Measurements from ENCODE around the gene VSTM5. TPM values are rescaled to one million over a fixed set of nuclear protein-coding genes. Genes with fewer than 3 reads are reported as not detected.

Gene VSTM5
- total RNA-seq, 4 donors from 2014 or later = 0.79 TPM; not detected in 3

DNA sequence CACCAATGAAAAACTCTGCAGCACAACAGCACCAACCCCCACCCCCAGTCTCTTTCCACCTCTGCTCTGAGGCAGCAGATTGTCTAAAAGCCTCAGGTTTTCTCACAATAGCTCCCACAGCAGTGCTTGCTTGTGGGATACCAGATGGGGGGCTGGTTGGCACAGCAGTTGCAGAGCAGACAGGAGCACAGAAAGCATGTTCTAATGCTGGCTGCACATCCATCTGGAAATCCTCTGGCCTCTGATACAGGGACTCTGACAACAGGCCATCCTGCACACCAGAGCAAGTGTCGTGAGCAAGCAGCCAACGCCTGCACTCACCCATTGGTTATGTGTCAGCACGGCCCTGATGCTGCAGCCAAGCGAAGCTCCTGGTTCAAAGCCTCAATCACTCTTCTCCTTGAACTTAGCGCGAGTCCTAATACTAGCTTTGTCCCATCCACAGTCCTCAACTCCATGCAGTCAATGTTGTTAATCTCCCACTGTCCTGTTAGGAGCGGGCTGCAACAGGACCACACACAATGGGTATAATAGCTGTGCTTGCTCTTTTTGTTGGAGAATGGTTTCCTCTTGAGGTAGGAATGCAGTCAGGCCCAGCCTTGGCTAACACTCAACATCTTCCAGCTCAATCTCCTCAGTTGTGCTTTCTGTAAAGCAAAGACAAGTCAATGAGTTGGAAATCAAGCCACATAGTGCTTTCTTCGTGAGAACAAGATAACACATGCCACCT lies 30.3 kb downstream of the VSTM5 start:
- TF ChIP-seq, protein P1, sequence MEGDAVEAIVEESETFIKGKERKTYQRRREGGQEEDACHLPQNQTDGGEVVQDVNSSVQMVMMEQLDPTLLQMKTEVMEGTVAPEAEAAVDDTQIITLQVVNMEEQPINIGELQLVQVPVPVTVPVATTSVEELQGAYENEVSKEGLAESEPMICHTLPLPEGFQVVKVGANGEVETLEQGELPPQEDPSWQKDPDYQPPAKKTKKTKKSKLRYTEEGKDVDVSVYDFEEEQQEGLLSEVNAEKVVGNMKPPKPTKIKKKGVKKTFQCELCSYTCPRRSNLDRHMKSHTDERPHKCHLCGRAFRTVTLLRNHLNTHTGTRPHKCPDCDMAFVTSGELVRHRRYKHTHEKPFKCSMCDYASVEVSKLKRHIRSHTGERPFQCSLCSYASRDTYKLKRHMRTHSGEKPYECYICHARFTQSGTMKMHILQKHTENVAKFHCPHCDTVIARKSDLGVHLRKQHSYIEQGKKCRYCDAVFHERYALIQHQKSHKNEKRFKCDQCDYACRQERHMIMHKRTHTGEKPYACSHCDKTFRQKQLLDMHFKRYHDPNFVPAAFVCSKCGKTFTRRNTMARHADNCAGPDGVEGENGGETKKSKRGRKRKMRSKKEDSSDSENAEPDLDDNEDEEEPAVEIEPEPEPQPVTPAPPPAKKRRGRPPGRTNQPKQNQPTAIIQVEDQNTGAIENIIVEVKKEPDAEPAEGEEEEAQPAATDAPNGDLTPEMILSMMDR (IDR thresholded peaks at IDR 0.05) = no peak
- ATAC-seq (ENCODE audit: low FRiP score) (no peak), DNase-seq (ENCODE audit: low spot score) (no peak)

DNA sequence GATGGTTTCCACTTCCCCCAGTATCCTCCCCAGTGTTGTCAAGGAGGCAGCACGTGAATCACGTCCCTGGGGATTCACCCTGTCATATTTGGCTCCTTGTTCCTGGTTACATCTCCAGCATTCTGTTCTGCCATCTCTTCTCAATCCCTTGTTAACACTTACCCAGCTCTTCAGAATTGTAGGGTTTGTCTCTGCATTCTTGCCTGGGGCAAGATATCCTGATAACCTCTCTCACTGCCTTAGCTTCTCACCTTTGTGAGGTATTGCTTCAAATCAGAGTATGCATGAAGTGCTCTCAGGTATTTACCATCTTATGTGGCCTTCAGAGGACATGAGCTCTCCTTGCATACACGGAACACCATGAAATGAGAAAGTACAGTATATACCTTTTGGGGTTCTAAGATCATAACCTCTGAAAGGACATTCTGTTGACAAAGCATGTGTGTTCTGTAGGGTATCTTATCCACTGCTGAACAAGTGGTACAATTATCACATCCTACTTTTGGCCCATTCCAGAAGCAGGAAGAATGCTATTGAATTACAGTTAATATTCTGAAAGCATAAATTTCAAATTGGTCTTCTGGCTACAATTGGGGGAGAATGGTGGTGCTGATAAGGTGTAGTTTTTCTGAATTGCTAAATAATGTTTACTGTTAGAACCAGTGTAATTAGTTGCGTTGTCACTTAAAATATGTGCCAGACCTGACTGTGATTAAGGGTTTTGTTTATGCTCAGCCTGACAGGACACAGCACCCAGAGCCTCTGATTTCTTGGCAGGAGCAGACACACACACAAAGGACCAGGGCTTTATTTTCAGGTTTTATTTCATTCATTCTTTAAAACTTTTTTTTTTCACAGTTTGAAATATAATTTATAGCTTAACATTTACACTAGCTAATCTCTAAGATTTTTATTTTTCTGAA lies 32.7 kb downstream of the VSTM5 start:
- ATAC-seq (ENCODE audit: low FRiP score) = no peak

DNA sequence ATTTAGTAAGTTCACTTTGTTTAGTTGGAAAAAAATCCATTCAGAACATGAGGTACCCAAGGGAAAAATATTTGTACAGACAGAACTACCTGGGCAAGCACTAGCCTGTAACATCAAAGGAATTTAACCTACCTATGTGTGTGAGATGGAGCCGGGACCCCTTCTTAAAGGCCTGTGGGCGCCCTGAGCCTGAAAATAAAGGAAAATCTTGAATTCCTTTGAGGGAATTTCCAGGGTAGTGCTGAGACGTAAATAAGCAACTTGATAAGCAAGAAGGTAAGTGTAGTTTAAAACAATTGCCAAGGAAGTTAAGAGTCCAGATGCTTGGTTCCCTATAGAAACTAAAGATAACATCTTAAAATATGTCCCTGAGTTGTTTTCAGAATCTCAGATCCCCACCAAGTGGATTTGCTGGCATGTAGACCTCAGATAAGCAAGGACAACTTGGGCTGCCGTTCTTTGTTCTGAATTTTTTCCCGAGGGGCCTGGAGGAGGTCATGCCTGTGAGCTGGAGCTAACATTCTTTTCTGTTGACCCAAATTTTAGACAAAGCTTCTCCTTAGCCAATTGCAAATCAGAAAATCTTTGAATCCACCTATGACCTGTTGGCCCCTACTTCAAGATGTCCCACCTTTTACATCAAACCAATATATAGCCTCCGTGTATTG lies 35.3 kb downstream of the VSTM5 start:
- ATAC-seq (ENCODE audit: low FRiP score) (no peak), DNase-seq (ENCODE audit: low spot score) (no peak)
- TF ChIP-seq, protein P1 (IDR thresholded peaks at IDR 0.05) = no peak

More for the DNA sequence above, 32.7 kb downstream of the VSTM5 start:
- no peak for DNase-seq (ENCODE audit: low spot score)
- TF ChIP-seq, protein P1 (IDR thresholded peaks at IDR 0.05) = no peak

DNA sequence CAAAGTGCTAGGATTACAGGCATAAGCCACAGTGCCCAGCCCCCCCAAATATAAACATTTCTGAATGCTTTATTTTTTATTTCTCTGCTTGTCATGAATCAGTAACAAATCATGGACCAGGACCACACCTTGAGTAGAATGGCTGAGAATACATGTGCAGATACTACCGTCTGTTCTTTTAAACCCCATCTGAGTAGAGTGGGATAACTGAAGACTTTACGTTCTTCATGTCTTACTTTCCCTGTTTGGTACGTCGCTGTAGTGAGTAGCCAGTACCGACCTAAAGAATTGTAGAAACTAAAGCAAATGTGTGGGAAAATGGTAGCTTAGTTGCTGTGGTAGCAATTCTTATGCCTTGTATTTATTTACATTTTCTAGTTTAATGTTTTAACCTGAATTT lies 36.4 kb downstream of the VSTM5 start:
- DNase-seq (ENCODE audit: low spot score) = no peak
- TF ChIP-seq, protein P1 (IDR thresholded peaks at IDR 0.05) = no peak
- ATAC-seq (ENCODE audit: low FRiP score) = no peak

DNA sequence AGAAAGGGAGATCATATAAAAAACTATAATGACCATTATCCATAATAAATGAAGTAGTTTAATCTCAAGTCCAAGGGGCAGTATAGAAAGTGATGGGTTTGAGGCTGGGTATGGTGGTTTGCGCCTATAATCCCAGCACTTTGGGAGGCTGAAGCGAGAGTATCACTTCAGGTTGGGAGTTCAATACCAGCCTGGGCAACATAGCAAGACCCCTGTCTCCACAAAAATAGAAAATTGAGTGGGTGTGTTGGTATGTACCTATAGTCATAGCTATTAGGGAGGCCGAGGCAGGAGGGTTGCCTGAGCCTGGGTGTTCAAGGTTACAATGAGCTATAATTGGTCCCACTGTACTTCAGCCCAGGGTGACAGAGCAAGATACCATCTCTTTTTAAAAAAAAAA lies 42.4 kb downstream of the VSTM5 start:
- ATAC-seq (ENCODE audit: low FRiP score) = no peak
- DNase-seq (ENCODE audit: low spot score) = no peak
- TF ChIP-seq, protein P1 (IDR thresholded peaks at IDR 0.05) = no peak

DNA sequence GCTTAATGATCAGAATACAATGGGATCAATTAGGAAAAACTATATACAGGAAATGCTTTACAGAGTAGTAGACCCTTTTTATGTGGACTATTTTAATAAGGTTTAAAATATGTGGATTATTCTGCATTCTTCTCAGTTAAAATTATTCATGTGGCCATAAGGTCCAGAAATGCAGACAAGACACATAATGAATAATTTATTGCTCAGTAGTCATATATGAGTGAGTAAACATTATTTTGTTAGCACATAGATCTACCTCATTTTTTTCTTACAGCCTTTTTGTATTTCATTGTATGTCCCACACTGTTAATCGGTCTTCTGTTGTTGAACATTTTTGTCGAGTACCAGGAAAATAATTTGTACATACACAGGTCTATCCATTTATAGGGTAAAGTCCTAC lies 45.5 kb downstream of the VSTM5 start:
- ATAC-seq (ENCODE audit: low FRiP score) = no peak
- no peak for DNase-seq (ENCODE audit: low spot score)
- TF ChIP-seq, protein P1 (IDR thresholded peaks at IDR 0.05) = no peak
